ENCODE data around the gene TTLL7.

Gene TTLL7, protein sequence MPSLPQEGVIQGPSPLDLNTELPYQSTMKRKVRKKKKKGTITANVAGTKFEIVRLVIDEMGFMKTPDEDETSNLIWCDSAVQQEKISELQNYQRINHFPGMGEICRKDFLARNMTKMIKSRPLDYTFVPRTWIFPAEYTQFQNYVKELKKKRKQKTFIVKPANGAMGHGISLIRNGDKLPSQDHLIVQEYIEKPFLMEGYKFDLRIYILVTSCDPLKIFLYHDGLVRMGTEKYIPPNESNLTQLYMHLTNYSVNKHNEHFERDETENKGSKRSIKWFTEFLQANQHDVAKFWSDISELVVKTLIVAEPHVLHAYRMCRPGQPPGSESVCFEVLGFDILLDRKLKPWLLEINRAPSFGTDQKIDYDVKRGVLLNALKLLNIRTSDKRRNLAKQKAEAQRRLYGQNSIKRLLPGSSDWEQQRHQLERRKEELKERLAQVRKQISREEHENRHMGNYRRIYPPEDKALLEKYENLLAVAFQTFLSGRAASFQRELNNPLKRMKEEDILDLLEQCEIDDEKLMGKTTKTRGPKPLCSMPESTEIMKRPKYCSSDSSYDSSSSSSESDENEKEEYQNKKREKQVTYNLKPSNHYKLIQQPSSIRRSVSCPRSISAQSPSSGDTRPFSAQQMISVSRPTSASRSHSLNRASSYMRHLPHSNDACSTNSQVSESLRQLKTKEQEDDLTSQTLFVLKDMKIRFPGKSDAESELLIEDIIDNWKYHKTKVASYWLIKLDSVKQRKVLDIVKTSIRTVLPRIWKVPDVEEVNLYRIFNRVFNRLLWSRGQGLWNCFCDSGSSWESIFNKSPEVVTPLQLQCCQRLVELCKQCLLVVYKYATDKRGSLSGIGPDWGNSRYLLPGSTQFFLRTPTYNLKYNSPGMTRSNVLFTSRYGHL

DNA sequence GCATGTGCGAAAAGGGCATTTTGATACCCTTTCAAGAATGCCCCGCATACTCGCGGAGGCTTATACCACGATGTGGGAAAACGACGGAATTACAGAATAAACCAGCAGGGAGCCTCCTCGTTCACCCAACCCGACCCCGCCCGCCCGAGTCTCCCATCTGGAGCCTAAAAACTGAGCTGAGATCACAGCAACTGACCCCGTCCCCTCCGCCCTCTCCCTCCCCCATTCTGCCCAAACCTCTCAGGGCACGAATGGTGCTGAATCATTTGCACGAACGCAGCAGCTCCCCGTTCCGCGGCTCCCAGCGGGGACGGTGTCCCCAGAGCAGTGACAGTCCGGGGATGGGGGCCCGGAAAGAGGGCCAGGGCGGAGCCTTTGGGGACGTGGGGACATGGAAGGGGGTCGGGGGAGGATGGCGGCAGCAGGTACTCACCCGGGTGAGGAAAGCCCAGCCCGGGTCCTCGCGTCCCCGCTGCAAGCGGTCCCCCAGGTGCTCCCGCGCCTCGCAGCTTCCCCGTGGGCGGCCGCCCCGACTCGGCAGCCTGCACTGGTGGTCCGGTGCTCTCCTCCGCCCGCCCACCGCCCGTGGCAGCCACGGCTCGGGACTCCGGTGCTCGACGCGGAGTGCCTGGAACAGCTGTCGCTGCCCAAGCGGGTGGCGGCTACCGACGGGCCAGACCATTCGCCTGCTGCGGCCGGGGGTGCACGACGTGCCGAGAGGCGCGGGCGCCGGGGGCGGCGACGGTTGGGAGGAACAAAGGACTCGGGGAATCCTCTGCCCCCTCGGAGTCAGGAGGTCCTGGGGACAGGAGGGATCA lies at the start of gene TTLL7:
Gene TTLL7, minus strand, starts transcription at position 635 of the 818 bp plus-strand sequence. CDS start 46,921 bp downstream, outside the sequence.
- peak; percentile 36 for DNase-seq

DNA sequence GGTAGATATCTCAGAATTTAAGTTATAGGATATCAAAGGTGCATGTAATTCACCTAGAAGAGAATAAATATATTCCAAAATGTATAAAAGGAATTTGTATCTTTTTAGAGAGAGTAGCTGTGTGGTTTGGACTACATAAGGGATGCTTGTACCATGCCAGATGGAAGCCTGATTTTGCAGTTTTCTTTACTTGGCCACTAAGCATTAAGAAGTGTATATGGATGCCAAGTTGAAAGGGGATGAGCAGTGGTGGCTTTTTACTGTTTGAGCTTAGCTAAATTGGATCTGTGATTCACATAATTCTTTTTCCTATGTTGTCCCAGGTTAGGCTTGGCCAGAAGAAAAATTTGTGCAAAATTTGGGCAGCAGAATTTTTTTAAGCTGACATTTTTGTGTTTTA lies 43.5 kb upstream of the TTLL7 start:
- no peak for DNase-seq

DNA sequence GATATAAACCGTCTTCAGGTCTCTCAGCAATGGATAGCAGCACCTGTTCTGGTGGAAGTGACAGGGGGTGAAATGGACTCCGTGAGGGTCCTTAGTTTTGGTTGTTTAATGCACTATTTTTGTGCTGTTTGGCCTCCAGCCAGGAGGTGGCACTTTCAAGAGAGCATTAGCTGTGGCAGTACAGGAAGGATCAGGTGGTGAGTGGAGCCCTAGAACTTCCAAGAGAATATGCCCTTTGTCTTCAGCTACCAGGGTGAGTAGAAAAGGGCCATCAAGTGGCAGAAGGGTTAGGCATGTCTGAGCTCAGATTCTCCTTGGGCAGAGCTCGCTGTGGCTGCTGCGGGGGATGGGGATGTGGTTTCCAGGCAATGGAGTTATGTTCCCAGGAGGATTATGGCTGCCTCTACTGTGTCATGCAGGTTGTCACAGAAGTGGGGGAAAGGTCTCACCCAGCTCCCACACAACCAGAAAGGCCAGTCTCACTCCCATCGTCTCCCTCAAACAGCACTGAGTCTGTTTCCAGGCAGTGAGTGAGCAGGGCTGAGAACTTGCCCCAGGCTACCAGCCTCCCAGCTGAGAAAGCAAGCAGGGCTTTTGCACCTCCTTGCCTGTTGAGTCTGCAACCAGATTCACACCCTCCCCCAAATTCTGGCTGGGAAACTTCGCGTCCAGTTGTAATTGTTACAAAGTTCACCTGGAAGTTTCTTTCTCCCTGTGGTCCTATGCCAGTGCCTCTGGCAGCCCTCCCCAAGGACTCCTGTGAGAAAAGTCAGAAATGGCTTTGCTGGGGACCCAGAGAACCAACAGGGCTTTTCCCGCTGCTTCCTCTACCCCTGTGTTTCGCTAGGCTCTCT lies 39.1 kb upstream of the TTLL7 start:
- DNase-seq: no peak

DNA sequence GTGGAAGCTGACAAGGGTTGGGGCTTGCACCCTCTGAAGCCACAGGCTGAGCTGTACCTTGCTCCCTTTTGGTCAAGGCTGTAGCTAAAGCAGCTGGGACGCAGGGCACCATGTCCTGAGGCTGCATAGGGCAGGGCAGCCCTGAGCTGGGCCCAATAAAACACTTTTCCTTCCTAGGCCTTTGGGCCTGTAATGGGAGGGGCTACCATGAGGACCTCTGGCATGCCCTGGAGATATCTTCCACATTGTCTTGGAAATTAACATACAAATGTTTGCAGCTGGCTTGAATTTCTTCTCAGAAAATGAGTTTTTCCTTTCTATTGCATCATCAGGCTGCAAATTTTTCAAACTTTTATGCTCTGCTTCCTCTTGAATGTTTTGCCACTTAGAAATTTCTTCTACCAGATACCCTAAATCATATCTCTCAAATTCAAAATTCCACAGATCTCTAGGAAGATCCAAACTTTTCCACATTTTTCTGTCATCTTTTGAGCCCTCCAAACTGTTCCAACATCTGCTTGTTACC lies 32.9 kb upstream of the TTLL7 start:
- no peak for DNase-seq

DNA sequence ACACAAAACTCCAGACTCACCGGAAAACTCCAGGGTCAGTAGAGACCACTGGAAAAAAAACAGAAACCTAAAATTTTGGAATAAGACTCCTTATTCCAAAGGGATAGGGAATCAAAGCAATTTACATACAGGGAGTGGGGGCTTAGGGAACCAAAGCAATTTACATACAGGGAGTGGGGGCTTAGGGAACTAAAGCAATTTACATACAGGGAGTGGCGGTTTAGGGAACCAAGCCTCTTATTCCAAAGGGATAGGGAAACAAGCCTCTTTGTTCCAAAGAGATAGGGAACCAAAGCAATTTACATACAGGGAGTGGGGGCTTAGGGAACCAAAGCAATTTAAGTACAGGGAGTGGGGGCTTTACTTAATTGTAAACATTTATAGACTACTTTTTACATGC lies 28.4 kb upstream of the TTLL7 start:
- DNase-seq: no peak

DNA sequence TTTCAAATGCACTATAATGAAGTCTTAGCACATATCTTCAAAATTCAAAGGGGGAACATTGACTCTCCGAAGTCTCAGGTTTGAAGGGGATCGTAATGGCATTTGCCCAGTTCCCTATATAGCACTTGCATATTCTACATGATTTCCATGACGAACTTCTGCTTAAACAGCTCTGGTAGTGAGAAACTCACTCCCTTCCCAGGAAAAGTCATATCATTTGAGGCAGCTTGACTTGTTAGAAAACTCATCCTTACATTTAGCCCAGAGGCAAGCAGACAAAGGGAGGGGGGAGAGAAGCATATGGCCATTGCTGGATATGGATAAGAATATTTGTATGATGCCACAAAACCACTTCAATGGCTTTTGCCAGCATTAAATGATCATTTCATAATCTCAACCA lies 27.0 kb upstream of the TTLL7 start:
- DNase-seq: no peak

DNA sequence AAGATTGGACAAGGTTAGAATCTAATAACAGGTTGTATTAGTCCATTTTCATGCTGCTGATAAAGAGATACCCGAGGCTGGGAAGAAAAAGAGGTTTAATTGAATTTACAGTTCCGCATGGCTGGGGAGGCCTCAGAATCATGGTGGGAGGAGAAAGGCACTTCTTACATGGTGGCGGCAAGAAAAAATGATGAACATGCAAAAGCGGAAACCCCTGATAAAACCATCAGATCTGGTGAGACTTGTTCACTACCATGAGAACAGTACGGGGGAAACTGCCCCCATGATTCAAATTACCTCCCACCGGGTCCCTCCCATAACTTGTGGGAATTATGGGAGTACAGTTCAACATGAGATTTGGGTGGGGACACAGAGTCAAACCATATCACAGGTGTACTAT lies 22.9 kb upstream of the TTLL7 start:
- no peak for DNase-seq

DNA sequence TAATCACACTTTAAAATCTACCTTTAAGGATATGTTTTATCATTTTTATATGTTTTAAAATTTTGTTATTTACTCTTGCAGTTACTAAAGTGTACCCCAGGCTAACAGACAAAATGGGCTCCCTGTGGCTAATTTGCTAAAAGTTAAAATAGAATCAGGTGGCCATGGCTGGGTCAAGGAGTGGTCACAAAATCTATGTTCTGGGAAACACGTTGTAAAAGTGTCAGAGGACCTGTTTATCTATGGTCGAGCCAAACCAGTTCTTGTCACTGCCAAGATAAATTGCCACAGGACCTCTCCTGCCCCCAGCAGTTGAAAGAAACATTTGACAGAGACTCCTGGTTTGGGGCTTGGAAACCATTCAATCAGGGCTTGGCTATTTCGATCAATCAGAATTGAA lies 21.2 kb upstream of the TTLL7 start:
- no peak for DNase-seq

DNA sequence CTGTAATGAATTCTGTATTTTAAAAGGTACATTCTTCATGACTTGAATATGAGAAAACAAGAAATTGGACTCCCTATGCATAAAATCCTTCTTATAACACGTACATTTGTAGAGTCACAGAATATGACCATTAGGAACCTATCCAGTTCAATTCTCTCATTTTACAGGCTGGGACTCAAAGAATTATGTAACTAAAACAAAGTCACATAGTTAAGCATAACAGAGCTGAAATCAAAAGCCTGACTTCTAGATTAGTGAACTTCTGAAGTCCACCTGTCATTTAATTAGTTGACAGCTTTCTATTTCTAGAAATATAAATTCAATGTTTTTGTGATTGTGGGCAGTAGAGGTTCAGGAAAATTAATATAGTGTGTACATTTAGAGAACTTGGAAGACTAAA lies 20.3 kb upstream of the TTLL7 start:
- DNase-seq: no peak

DNA sequence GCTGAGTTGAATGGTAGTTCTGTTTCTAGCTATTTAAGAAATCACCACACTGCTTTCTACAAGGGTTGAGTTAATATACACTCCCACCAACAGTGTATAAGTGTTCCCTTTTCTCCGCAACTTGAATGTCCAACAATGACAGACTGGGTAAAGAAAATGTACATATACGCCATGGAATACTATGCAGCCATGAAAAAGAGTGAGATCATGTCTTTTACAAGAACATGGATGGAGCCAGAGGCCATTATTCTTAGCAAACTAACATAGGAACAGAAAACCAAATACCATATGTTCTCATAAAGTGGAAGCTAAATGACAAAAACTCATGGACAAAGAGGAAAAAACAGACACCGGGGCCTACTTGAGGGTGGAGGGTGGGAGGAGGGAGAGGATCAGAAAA lies 14.8 kb upstream of the TTLL7 start:
- no peak for DNase-seq

DNA sequence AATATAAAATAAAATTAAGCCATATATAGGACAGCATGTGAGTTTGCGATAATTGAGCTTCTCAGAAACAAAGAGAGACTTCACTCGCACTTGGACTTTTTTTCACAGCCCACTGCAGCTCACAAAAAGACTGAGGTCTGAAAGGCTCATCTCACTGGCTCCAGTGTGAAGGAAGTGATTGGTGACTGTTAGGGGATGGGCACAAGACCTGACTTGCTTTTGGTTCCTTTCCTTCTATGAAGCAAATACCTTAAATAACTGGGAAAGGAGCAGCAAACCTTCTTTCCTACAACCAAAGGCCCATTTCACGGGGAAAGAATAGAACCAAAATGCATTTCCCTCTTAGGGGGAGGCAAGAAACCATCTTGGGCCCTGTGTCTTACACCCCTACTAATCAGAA lies 13.1 kb upstream of the TTLL7 start:
- no peak for DNase-seq

DNA sequence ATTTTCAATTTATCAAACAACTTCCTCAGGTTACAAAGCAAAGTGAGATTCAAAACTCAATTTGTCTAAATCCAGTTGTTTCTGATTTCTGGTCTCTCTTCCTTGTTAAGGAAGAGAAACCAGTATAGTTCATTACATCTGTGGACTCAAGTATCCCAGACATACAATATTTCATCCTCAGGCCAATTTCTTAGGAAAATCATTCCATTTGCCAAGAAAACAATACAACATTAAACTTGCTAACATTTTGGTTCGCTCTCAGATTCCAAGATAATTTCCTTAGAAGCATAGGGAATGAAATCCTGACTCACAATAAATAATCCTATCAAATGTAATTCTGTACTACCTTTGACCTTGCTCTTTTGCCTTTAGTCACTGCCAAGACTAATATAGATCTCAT lies 11.2 kb upstream of the TTLL7 start:
- no peak for DNase-seq

DNA sequence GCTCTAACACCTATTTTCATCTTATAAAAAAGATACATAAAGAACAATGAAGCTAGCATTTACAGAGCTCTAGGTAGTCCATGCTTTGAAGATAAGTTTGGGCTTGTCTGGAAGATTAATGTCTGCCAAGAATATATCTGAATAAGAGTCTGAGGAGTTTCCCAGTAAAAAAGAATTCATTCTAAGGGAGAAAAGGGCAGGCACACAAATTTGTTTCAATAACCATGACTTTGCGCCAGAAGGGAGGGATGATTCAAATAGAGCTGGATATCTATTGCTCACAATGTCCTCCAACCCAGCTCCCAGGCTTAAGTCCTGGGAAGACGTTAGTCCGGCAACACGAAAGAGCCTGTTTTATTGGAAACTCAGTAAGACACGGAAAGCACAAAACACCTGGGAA lies 9.7 kb upstream of the TTLL7 start:
- no peak for DNase-seq

DNA sequence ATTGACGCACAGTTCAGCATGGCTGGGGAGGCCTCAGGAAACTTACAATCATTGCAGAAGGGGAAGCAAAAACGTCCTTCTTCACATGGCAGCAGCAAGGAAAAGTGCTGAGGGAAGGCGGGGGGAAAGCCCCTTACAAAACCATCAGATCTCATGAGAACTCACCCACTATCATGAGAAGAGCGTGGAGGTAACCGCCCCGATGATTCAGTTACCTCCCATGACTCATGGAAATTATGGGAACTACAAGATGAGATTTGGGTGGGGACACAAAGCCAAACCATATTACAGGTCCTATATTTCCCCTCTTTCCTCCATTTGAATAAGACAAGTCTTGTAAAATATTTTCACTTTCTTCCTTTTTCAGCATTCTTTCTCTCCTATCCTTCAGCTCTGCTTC lies 7.7 kb upstream of the TTLL7 start:
- no peak for DNase-seq

DNA sequence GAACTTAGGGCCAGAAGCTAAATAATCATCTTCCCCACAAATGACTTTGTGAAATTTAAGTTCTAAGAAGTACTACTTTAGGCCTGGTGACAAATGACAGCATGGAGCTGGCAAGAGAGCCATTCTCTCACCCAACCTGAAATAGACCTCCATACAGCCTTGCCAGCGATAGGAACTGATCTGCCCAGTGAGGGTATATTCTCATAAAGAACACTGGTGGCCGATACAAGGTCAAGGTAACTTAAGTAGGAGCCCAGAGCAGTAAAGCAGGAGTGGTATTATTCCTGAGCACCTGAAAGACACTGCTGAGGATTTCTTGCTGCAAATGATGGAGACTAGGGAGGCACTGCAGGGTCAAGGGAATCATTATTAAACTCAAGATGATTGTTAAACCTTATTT lies 2.6 kb upstream of the TTLL7 start:
- no peak for DNase-seq

DNA sequence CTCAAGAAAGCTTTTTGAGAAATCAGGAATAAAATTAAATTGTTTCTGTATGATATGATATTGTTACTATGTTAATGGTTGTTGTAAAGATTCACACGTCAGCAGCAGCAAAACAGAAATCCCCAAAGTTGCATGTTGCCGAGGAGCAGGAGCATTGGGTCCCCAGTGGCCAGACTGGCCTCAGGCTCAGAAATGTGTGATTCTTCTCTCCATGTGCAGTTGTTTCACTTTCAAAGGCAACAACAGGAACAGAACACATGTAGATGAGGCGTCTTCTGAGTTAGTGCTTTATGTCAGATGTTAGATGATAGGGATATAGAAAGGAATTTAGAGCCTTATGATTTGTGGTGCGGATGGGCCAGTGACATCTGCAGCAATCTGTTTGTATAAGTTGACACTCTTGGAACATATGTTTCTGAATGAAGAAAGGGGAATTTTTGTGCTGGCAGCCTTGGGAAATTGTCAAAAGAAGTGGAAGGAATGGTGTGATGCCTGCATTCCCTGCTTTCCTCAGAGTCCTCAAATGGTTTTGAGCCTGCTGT lies 2.1 kb upstream of the TTLL7 start:
- DNase-seq: no peak

DNA sequence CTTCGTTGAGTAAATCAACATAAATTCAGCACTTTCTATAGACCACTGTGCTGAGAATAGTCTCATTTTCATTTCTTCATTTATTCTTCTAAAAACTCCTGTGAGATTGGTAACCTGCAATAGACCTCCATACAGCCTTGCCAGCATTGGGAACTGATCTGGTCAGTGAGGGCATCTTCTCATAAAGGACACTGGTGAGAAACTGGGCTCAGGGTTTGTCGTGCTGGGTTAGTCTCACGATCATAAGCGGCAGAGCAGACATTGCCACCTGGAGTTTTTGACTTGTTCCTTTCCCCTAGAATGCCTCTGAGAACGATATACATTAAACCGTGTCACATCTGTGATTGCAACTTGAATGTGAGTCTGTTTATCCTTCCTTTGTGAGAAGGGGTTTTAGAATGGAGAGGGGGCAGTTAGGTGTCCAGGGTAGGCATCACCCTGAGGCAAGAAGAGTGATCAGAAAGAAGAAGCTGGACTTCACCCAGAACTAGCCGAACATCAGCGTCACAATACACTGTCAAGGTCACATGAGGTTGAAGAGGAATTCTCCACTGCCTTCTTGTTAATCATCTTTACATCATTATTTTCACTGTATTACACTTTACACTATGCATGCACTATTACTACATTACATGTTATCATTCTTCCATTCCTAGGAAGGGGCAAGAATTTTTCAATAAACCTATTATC lies 1.4 kb upstream of the TTLL7 start:
- DNase-seq: no peak

DNA sequence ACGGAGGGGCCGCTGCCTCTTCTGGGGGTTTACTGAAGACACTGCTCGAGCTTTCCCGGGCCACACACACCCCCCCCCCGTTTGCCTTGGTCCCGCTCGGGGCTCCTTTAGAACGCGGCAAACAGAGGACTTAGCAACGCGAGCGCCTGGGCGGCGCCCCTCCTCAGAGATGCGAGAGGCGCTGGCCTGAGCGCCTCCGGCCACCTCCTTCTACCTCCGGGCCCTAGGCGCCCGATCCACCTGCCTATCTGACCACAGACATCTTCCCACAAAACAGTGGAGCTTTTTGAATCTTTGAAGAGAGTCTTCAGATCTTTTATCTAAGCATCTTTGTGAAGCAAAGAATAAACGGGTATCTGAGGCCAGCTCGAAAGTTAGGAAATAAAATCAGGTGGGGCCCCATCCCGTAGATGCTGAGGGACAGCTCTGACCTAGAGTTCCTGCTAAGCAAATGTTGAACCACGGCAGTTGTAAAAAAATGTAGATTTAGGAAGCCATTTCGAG lies 436 bp upstream of the TTLL7 start:
- DNase-seq: peak; percentile 28

DNA sequence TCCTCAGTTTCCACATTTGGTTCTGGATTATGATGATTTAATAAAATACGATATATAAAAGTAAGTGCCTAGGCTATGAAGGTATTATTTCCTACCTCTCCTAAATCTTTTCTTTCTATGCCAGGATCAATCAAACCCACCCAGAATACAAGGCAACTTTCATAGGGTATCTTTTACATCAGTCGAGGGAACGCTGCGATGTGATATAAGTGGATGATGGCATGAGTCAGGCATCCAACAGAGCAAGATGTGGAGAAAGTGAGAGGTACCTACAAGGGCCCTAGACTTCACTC lies 781 bp downstream of the TTLL7 start:
- DNase-seq: no peak

DNA sequence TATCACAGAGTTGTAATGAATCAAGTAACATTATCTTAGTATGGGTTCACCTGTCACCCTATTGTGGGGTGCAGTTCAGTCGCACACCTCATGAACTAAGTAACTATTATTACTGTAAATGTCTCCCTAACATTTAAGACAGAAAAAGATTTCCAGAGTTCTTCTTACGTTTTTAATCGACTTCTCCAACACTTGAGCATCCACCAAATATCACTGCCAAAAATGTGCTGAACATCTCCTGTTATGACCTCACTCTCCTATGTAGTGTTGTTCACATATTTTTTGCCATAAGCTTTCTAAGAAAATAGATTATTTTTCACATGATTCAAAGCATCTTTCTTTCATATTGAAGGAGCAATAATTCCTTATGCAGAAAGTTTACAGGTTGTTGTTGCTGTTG lies 1.3 kb downstream of the TTLL7 start:
- no peak for DNase-seq

DNA sequence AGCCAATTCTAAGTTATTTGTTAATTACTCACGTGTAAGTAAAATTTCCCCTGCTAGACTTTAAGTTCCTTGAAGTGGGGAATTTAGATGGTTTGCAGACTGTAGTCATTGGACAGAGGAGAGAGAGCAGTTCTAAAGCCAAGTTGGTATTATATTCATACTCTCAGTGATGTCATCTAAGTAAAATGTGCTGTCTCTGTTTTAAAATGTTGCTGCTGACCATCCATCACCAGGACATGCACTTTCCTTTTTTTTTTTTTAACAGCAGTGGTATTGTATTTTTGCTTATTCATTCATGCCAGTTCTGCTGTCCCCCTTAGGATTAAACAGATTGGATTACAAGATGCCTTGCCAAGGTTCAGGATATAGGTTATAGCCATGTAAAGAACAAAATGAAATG lies 2.3 kb downstream of the TTLL7 start:
- no peak for DNase-seq
